ENCODE results near the gene KANSL1L. TPM values are rescaled to one million over a fixed set of nuclear protein-coding genes. Genes with fewer than 3 reads are reported as not detected.

Gene KANSL1L
- total RNA-seq, 1 experiment from 2014 or later = 6.7 TPM

GRCh38 chr2:209977386-209978239, 193.6 kb downstream of the KANSL1L start:
- Histone ChIP-seq H3K27me3 (ENCODE audit: insufficient read depth, low read length) (no peaks in the 10 kb centered on the region), H3K79me2 (ENCODE audit: insufficient read depth, low read length) (no peaks in the 10 kb centered on the region), H3K36me3 (ENCODE audit: control insufficient read depth in 1 of 2, insufficient read depth in 2 of 2, low read length in 2 of 2) (no peaks in the 10 kb centered on the region), H3K9me3 (ENCODE audit: control insufficient read depth in 1 of 2, insufficient read depth in 1 of 2, low read depth in 1 of 2, low read length in 2 of 2) (no peaks in the 10 kb centered on the region), H3K4me1 (ENCODE audit: control insufficient read depth in 1 of 2, insufficient read depth in 2 of 2, low read length in 2 of 2) (no peaks in the 10 kb centered on the region), H3K9ac (ENCODE audit: low read length) (no peak overlapping the region), H4K20me1 (ENCODE audit: insufficient read depth) (no peaks in the 10 kb centered on the region), H3K4me2 (ENCODE audit: low read length) (no peak overlapping the region), H2AFZ (ENCODE audit: low read depth, low read length, poor library complexity, severe bottlenecking) (peak overlapping the region; percentile 41), H3K27ac (ENCODE audit: low read depth, low read length) (no peak overlapping the region), H3K9me2 (ENCODE audit: insufficient read depth) (no peaks in the 10 kb centered on the region), H3K4me3 (replicated peaks in 1 of 2; ENCODE audit: low read depth in 1 of 2, low read length in 2 of 2) (no peak overlapping the region)
- intact Hi-C loops (cut with micrococcal nuclease) = loop anchor here (1.0 to 5.0 kb wide), 3 partner anchors 218 to 420 kb away; no protein-coding TSS in a partner anchor
- BruUV-seq (replicated peaks) = no TSS peak
- no peak for TF ChIP-seq ZNF274 (IDR thresholded peaks at IDR 0.05; ENCODE audit: low read depth, low read length)
- no peak for TF ChIP-seq ZFX (IDR thresholded peaks at IDR 0.05)
- no peak for TF ChIP-seq EZH2phosphoT487 (IDR thresholded peaks at IDR 0.05; ENCODE audit: borderline replicate concordance)
- TF ChIP-seq CTCF (IDR thresholded peaks at IDR 0.05 in 2 of 3, conservative IDR thresholded peaks at IDR 0.05 in 1 of 3; ENCODE audit: borderline replicate concordance in 1 of 3, insufficient read depth in 1 of 3, low read depth in 2 of 3, low read length in 2 of 3) = peak in 2 of 3 experiments; percentile 65 to 77; a peak in 3 of 6 replicates
- no peak for TF ChIP-seq FOSL1 (IDR thresholded peaks at IDR 0.05; ENCODE audit: low read depth)
- no peak for TF ChIP-seq JUND (IDR thresholded peaks at IDR 0.05)
- no peak for TF ChIP-seq POLR2AphosphoS5 (IDR thresholded peaks at IDR 0.05; ENCODE audit: low read depth, low read length)
- no peak for TF ChIP-seq ELF1 (IDR thresholded peaks at IDR 0.05; ENCODE audit: borderline replicate concordance, low read depth)
- no peak for TF ChIP-seq CEBPB (IDR thresholded peaks at IDR 0.05; ENCODE audit: low read depth)
- TF ChIP-seq RAD21 (IDR thresholded peaks at IDR 0.05; ENCODE audit: low read depth) = peak; percentile 86
- TF ChIP-seq YY1 (IDR thresholded peaks at IDR 0.05; ENCODE audit: extremely low read depth, insufficient replicate concordance, low read depth, low read length) = no peak
- TF ChIP-seq CBX3 (IDR thresholded peaks at IDR 0.05; ENCODE audit: low read depth) = no peak
- POLR2A ChIA-PET = no interaction called here
- DNase-seq (ENCODE audit: low read depth, low spot score) (peak; percentile 28), ATAC-seq (peak; percentile 52; the same call in 1 of the 2 replicates)
- RAD21 ChIA-PET (ENCODE audit: low non-redundant PET in 1 of 2, low total read pairs in 2 of 2, uncharacterized antibody in 2 of 2, unreplicated experiment in 2 of 2) = interaction anchor here in 1 of 2 experiments (1.0 kb wide), 1 partner anchor 217 kb away, joined by 3 read pairs; no protein-coding TSS in a partner anchor
- CTCF ChIA-PET = interaction anchor here (0.7 to 2.4 kb wide), 6 partner anchors 210 to 421 kb away, joined by 3 to 13 read pairs (median 5); no protein-coding TSS in a partner anchor

All from HCT116 (cell line).